Measurements from ENCODE around the gene TSPAN33.

- TF ChIP-seq POLR2A (IDR thresholded peaks at IDR 0.05; ENCODE audit: low read depth, low read length) (no peak), POLR2AphosphoS5 (IDR thresholded peaks at IDR 0.05; ENCODE audit: low read depth, low read length) (no peak)
Measured at GRCh38 chr7:129210256-129210988, 65.9 kb downstream of the TSPAN33 start.

Data from GM12891 (cell line).